ENCODE data around the gene BAHCC1.

GRCh38 chr17:81448950-81449349 lies 53.7 kb downstream of the BAHCC1 start:
- no peak for TF ChIP-seq YY1 (IDR thresholded peaks at IDR 0.05; ENCODE audit: insufficient read depth, insufficient read length)
- TF ChIP-seq SUZ12 (IDR thresholded peaks at IDR 0.05; ENCODE audit: extremely low read depth, insufficient read depth, insufficient read length) = no peak
- TF ChIP-seq ZNF274 (IDR thresholded peaks at IDR 0.05; ENCODE audit: low read depth, low read length) = no peak

All from NT2/D1 (cell line).